SW 1271 (cell line): Measurements from ENCODE around the gene GGCT.
A peak's percentile ranks its signal among the peaks of the same experiment; 100 is the strongest.
"Not testable (repeated sequence)": the region's sequence is repeated elsewhere in the genome, so short reads cannot be mapped to it uniquely, and the experiment has no call there.

Source experiments
- DNase-seq, 2 experiments: peaks; one replicate each; lab custom pipeline; 2025; lab: John Stamatoyannopoulos, UW

The GGCT gene, protein sequence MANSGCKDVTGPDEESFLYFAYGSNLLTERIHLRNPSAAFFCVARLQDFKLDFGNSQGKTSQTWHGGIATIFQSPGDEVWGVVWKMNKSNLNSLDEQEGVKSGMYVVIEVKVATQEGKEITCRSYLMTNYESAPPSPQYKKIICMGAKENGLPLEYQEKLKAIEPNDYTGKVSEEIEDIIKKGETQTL

GRCh38 chr7:30504301-30505173 lies at the start of gene GGCT:
TSS of gene GGCT (minus strand) at chr7:30504829. CDS start at chr7:30504709, 120 bp downstream.
- DNase-seq: peak; percentile 94 to 98

DNA sequence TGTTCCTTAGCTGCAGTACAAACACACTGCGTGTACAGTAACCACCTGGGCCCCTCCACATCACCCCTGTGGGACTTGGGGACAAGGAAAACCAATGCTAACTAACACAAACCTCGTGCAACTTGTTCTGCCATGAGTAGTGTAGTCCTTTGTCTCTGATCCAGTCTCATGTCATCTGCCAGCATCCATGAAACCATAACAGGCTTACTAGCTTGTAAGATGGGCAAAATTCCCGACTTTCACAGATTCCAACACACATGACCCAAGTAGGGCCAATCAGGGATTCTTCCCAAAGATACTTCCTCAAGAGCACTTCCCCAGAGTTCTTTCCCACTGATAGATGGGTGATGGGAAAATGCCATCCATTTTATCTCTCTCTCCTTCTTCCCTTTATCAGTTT lies 48.9 kb upstream of the GGCT start:
- no peak for DNase-seq

- DNase-seq: no peak
These were observed 48.5 kb upstream of the GGCT start for GRCh38 chr7:30553141-30553540.

DNA sequence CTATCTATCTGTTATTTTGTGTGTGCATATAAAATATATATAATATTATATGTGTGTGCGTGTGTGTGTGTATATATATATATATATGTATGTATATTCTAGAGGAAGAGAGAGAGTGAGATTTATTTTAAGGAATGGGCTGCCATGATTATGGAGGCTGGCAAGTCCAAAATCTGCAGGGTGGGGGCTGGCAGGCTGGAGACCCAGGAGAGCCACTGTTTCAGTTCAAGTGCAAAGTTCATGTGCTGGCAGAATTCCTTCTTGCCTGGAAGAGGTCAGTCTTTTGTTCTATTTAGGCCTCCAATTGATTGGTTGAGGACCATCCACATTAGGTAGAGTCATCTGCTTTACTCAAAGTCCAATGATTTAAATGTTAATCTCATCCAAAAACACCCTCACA lies 47.7 kb upstream of the GGCT start:
- DNase-seq: no peak

- no peak for DNase-seq
These were observed 45.4 kb upstream of the GGCT start for GRCh38 chr7:30549931-30550493.

- DNase-seq: peak in 1 of 2 experiments; percentile 54
These were observed 44.2 kb upstream of the GGCT start for GRCh38 chr7:30548845-30549244.

GRCh38 chr7:30546596-30546995 lies 42.0 kb upstream of the GGCT start:
- no peak for DNase-seq

DNA sequence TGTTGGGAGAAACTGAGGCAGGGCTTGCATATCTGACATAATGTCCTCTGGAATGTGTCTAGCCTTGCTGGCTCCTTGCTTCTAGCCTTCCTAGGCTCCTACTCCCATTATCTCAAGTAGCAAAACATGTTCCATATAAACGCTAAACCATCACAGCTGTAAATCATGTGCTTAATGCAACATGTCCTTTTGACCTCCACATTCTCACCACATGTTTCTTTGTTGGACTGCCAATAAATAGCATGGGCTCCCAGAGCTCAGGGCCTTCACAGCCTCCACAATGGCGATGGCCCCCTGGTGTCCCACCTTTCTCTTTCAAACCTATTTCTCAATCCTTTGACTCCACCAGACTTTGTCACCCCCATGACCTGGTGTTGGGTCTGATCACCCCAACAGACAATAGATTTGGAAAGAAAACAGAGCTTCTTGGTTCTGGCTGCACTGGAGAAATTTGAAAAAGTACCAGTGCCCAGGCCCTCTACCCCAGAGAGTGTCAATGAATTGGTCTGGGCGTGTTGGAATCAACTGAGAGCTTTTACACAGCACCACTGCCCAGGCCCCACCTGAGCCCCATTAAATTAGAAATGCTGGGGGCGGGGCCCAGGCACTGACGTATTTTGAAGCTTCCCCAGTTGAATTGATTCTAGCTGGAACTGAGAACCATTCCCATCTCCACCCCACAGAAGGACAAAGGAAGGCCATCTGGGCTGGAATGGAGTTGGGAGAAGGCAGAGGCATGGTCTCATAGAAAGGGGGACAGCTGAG lies 41.3 kb upstream of the GGCT start:
- no peak for DNase-seq

- DNase-seq: no peak
These were observed 39.3 kb upstream of the GGCT start for GRCh38 chr7:30543813-30544525.

GRCh38 chr7:30543115-30543514 lies 38.5 kb upstream of the GGCT start:
- not testable (repeated sequence) for DNase-seq

GRCh38 chr7:30533886-30534285 lies 29.3 kb upstream of the GGCT start:
- no peak for DNase-seq

- no peak for DNase-seq
These were observed 26.7 kb upstream of the GGCT start for GRCh38 chr7:30531286-30531685.

GRCh38 chr7:30530373-30530772 lies 25.7 kb upstream of the GGCT start:
- no peak for DNase-seq

- no peak for DNase-seq
These were observed 24.1 kb upstream of the GGCT start for GRCh38 chr7:30528779-30529178.

- not testable (repeated sequence) for DNase-seq
These were observed 22.7 kb upstream of the GGCT start for GRCh38 chr7:30527297-30527696.

- no peak for DNase-seq
These were observed 21.5 kb upstream of the GGCT start for GRCh38 chr7:30526163-30526562.

DNA sequence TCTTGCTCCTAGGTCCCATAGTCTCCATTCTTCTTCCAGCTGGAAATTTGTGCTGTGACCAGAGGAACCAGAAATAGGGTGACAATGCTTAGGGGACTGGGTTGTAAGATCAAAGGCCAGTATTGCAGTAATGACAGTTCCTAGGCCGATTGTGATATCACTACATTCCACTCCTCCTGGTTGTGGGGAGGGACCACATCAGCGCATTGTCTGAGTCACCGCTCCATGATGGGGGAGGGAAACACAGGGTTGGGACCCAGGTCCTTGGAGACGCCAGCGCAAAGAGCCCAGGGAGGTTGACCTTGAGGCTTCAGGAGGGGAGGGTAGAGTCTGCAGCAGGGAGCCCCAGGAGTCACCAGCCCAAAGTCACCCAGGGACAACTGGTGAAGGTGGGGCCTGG lies 20.8 kb upstream of the GGCT start:
- DNase-seq: no peak

GRCh38 chr7:30524545-30524944 lies 19.9 kb upstream of the GGCT start:
- no peak for DNase-seq

- DNase-seq: no peak
These were observed 18.8 kb upstream of the GGCT start for GRCh38 chr7:30523466-30523865.

- no peak for DNase-seq
These were observed 17.5 kb upstream of the GGCT start for GRCh38 chr7:30522159-30522558.

DNA sequence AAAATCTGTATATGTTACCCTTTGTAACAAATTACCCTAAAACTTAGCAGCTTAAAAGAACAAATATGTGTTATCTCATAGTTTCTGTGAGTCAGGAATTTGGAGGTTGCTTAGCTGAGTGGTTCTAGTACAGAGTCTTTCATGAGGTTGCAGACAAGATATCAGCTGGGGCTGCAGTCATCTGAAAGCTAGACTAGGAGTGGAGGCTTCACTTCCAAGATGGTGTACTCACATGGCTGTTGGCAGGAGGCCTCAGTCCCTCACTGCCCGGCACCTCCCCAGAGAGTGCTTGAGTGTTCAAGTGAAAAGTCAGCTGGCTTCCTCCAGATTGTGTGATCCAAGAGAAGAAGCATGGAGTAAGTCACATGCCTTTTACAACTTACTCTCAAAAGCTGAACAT lies 16.9 kb upstream of the GGCT start:
- no peak for DNase-seq

GRCh38 chr7:30519122-30519521 lies 14.5 kb upstream of the GGCT start:
- DNase-seq: no peak
